SK-N-SH (cell line): ENCODE measurements around the gene RBM19. TPM values are rescaled to one million over a fixed set of nuclear protein-coding genes. Genes with fewer than 3 reads are reported as not detected.

Experiments
- CTCF ChIA-PET: fragments of 300-600, 350-600 bp; formaldehyde crosslinking; extraction: SDS; loops from one replicate; lab custom pipeline; 2021; lab: Yijun Ruan, JAX
- POLR2A ChIA-PET: fragments of 350-600 bp; sonication (Branson Sonifier 250); formaldehyde crosslinking; extraction: SDS; loops from one replicate; lab custom pipeline; 2020; ENCODE audit warnings: antibody characterized with exemption, inconsistent platforms; lab: Yijun Ruan, JAX
- DNase-seq: peaks from one replicate; pipeline ENCODE4 v3.0.0; 2012
- H2AFZ ChIP-seq: fragments of 200-600 bp; sonication (generic); 2 replicates; pipeline ENCODE4 v1.8.1; 2016; ENCODE audit warnings: antibody characterized with exemption, mild to moderate bottlenecking, low read depth
- H3F3A ChIP-seq: fragments of 200-600 bp; sonication (generic); replicated peaks from 2 replicates; pipeline ENCODE3; 2016; ENCODE audit warnings: antibody characterized with exemption, mild to moderate bottlenecking; ENCODE audit not compliant: insufficient read depth
- H3K27ac ChIP-seq, 2 experiments: fragments of 200-500 bp in 1 of 2; fragments of 200-600 bp in 1 of 2; sonication (Bioruptor generic) in 1 of 2; sonication (generic), shearing (Covaris generic) in 1 of 2; 2 replicates each; pipeline versions ENCODE4 v1.5.1 to v1.6.1; 2014 to 2016; ENCODE audit warnings: low read depth in 2 of 2, inconsistent platforms in 1 of 2, low read length in 1 of 2, mild to moderate bottlenecking in 1 of 2, mixed read lengths in 1 of 2
- H3K27me3 ChIP-seq: fragments of 200-600 bp; sonication (generic), shearing (Covaris generic); 2 replicates; pipeline ENCODE4 v1.6.1; 2016; ENCODE audit warnings: mixed run types; ENCODE audit not compliant: insufficient read depth
- H3K36me3 ChIP-seq, 2 experiments: fragments of 200-500 bp in 1 of 2; fragments of 200-600 bp in 1 of 2; sonication (Bioruptor generic) in 1 of 2; sonication (generic) in 1 of 2; replicated peaks in 1 of 2; 2 replicates each; pipeline versions ENCODE3 to v1.5.1; 2014 to 2016; ENCODE audit warnings: low read length in 1 of 2, mild to moderate bottlenecking in 1 of 2; ENCODE audit not compliant: insufficient read depth in 2 of 2, control insufficient read depth in 1 of 2
- H3K4me1 ChIP-seq, 2 experiments: fragments of 200-500 bp in 1 of 2; fragments of 200-600 bp in 1 of 2; sonication (Bioruptor generic) in 1 of 2; sonication (generic), shearing (Covaris generic) in 1 of 2; 2 replicates each; pipeline versions ENCODE4 v1.5.1 to v1.6.1; 2014 to 2016; ENCODE audit warnings: low read depth in 1 of 2, low read length in 1 of 2, mixed run types in 1 of 2; ENCODE audit not compliant: insufficient read depth in 2 of 2, control insufficient read depth in 1 of 2
- H3K4me2 ChIP-seq: fragments of 200-600 bp; sonication (generic), shearing (Covaris generic); 2 replicates; pipeline ENCODE4 v1.6.1; 2017; ENCODE audit warnings: mixed run types
- H3K4me3 ChIP-seq, 2 experiments: fragments of 200-500 bp in 1 of 2; fragments of 200-600 bp in 1 of 2; sonication (Bioruptor generic) in 1 of 2; sonication (generic), shearing (Covaris generic) in 1 of 2; 2 replicates each; pipeline versions ENCODE4 v1.5.1 to v1.8.1; 2014 to 2016; ENCODE audit warnings: low read depth in 2 of 2, inconsistent platforms in 1 of 2, low read length in 1 of 2, mild to moderate bottlenecking in 1 of 2, mixed read lengths in 1 of 2, moderate library complexity in 1 of 2
- H3K79me2 ChIP-seq: fragments of 200-600 bp; sonication (generic); 2 replicates; pipeline ENCODE4 v1.8.1; 2017; ENCODE audit warnings: mild to moderate bottlenecking; ENCODE audit not compliant: insufficient read depth
- H3K9ac ChIP-seq: fragments of 200-600 bp; sonication (generic); 2 replicates; pipeline ENCODE4 v1.6.1; 2017; ENCODE audit warnings: mixed run types
- H3K9me2 ChIP-seq: fragments of 200-600 bp; sonication (generic); 2 replicates; pipeline ENCODE4 v1.6.1; 2017; ENCODE audit warnings: mixed run types
- H3K9me3 ChIP-seq: fragments of 200-600 bp; sonication (generic); 2 replicates; pipeline ENCODE4 v1.6.1; 2017; ENCODE audit warnings: mixed run types, mild to moderate bottlenecking, moderate library complexity
- H4K20me1 ChIP-seq: fragments of 200-600 bp; sonication (generic); 2 replicates; pipeline ENCODE4 v1.6.1; 2017; ENCODE audit warnings: mild to moderate bottlenecking, mixed run types; ENCODE audit not compliant: insufficient read depth
- ELF1 ChIP-seq: IDR thresholded peaks from 2 replicates; pipeline ENCODE4 v1.4.0; 2012
- EP300 ChIP-seq, 2 experiments: IDR thresholded peaks; 2 replicates each; pipeline versions ENCODE4 v1.4.0 to v1.6.1; 2012; ENCODE audit warnings: borderline replicate concordance in 1 of 2, low read depth in 1 of 2, low read length in 1 of 2
- FOSL2 ChIP-seq: IDR thresholded peaks from 2 replicates; pipeline ENCODE4 v1.4.0; 2012; ENCODE audit warnings: low read depth, mild to moderate bottlenecking, moderate library complexity, borderline replicate concordance
- FOXJ3 ChIP-seq: sonication (generic); formaldehyde crosslinking; IDR thresholded peaks from 2 replicates; pipeline ENCODE4 v1.5.1; 2020; ENCODE audit warnings: mild to moderate bottlenecking, missing genetic modification reagents
- GABPA ChIP-seq: IDR thresholded peaks from 2 replicates; pipeline ENCODE4 v1.4.0; 2012; ENCODE audit warnings: low read depth, mild to moderate bottlenecking
- GATA2 ChIP-seq: sonication (generic); formaldehyde crosslinking; IDR thresholded peaks from 2 replicates; pipeline ENCODE4 v1.5.0; 2020; ENCODE audit warnings: mild to moderate bottlenecking, missing genetic modification reagents
- JUND ChIP-seq: IDR thresholded peaks from 2 replicates; pipeline ENCODE4 v1.4.0; 2012
- MEF2A ChIP-seq: IDR thresholded peaks from 2 replicates; pipeline ENCODE4 v1.4.0; 2012; ENCODE audit warnings: low read depth, borderline replicate concordance
- MXI1 ChIP-seq: IDR thresholded peaks from 2 replicates; pipeline ENCODE4 v1.6.1; 2012; ENCODE audit warnings: mild to moderate bottlenecking, low read depth, low read length, improper control_type of control experiment
- NFIC ChIP-seq: IDR thresholded peaks from 2 replicates; pipeline ENCODE4 v1.4.0; 2012; ENCODE audit warnings: borderline replicate concordance
- NRF1 ChIP-seq: IDR thresholded peaks from 2 replicates; pipeline ENCODE4 v1.6.1; 2012; ENCODE audit warnings: low read depth, mild to moderate bottlenecking, low read length
- POLR2AphosphoS5 ChIP-seq: IDR thresholded peaks from 2 replicates; pipeline ENCODE4 v1.6.1; 2012; ENCODE audit warnings: low read depth, low read length
- RAD21 ChIP-seq: IDR thresholded peaks from 2 replicates; pipeline ENCODE4 v1.6.1; 2012; ENCODE audit warnings: mild to moderate bottlenecking, low read length
- RCOR1 ChIP-seq: fragments of 150-350 bp; IDR thresholded peaks from 2 replicates; pipeline ENCODE4 v1.6.1; 2017; ENCODE audit warnings: antibody characterized with exemption, low read length
- RXRA ChIP-seq: IDR thresholded peaks from 2 replicates; pipeline ENCODE4 v1.4.0; 2012; ENCODE audit warnings: low read depth, mild to moderate bottlenecking, borderline replicate concordance
- SIN3A ChIP-seq: IDR thresholded peaks from 2 replicates; pipeline ENCODE4 v1.6.1; 2012; ENCODE audit warnings: low read depth, mild to moderate bottlenecking, low read length, moderate library complexity, borderline replicate concordance
- TAF1 ChIP-seq: IDR thresholded peaks from 2 replicates; pipeline ENCODE4 v1.6.1; 2012; ENCODE audit warnings: low read depth, mild to moderate bottlenecking, low read length, moderate library complexity, borderline replicate concordance
- TCF12 ChIP-seq: IDR thresholded peaks from 2 replicates; pipeline ENCODE4 v1.4.0; 2012
- WGBS: methylation state at CpG from one replicate; pipeline ENCODE4 v1.1.6; 2017; ENCODE audit warnings: low lambda C conversion rate; 5-methylcytosine and 5-hydroxymethylcytosine counted together
- polyA plus RNA-seq, 3 experiments: library from polyadenylated mRNA; depleted of rRNA; stranded (reverse); fragments of >200 nt; gene quantifications; 2 replicates each; pipeline ENCODE4 v1.2.3, GENCODE V29; 2012
- TF ChIP-seq, protein P1 (sequence below): IDR thresholded peaks from 2 replicates; pipeline ENCODE4 v1.4.0; 2012; ENCODE audit warnings: low read depth, borderline replicate concordance
- TF ChIP-seq, protein P2 (sequence below): IDR thresholded peaks from 2 replicates; pipeline ENCODE4 v1.4.0; 2012; ENCODE audit warnings: low read depth, borderline replicate concordance
- TF ChIP-seq, protein P3 (sequence below): IDR thresholded peaks from 2 replicates; pipeline ENCODE4; 2012
- TF ChIP-seq, protein P4 (sequence below): fragments of 150-350 bp; IDR thresholded peaks from 2 replicates; pipeline ENCODE4 v1.6.1; 2016; ENCODE audit warnings: mild to moderate bottlenecking, low read depth, low read length

The RBM19 gene
- polyA plus RNA-seq, 1 of the 3 experiments (the other 2 are of a cell fraction), result 16.6 TPM

DNA sequence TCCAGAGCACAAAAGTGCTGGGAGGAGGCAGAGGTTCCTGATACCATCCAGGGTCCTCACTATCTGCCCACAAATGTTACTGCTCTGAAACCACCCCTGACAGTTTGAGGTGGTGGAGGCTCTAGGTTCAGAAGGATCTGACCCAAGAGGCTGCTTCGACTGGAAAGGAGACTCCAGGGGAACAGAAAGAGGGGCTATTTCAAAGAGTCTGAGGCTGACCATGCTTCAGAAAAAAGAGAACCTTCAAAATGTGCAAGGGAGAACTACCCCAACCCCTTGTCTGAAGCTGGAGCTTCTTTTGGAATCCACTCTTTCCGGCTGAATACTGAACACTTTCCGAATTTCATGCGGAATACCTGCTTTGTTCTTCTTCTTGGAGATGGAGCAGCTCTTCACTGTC lies 41.8 kb downstream of the RBM19 start (continued):
- TF ChIP-seq RXRA (no peak), ELF1 (no peak), NFIC (no peak)

DNA sequence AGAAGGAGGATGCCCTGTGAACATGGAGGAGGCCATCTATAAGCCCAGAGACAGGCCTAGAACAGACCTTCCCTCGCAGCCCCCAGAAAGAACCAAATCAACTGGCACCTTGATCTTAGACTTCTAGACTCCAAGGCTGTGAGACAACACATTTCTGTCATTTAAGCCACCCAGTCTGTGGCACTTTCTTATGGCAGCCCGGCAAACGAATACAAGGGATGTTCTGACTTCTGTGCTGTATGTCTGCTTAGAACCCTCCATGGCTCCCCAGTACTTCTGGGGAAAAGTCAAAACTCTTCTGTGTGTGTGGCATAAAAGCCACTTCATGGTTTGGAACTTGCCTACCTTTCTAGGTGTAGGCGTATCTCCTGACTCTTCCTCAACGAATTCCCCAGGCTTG lies 42.9 kb downstream of the RBM19 start:
- no peaks in the 10 kb centered on the region for H3K79me2 ChIP-seq
- no peak overlapping the region for H3K4me2 ChIP-seq
- H3K4me1 ChIP-seq, result no peaks in the 10 kb centered on the region
- H4K20me1 ChIP-seq, result no peaks in the 10 kb centered on the region
- peaks cover 7 to 51% of the 10 kb centered on the region in 2 experiments for H3K36me3 ChIP-seq
- no peak overlapping the region for H3K9ac ChIP-seq
- ChIA-PET POLR2A (no interaction called here), CTCF (interaction anchor here (0.9 to 1.5 kb wide), 2 partner anchors 10 to 11 kb away, joined by 4 to 6 read pairs; no protein-coding TSS in a partner anchor)
- TF ChIP-seq RCOR1, result no peak
- TF ChIP-seq FOXJ3 (CRISPR knock-in tag), result no peak
- no peak for TF ChIP-seq GATA2 (CRISPR knock-in tag)
- TF ChIP-seq, protein P1, sequence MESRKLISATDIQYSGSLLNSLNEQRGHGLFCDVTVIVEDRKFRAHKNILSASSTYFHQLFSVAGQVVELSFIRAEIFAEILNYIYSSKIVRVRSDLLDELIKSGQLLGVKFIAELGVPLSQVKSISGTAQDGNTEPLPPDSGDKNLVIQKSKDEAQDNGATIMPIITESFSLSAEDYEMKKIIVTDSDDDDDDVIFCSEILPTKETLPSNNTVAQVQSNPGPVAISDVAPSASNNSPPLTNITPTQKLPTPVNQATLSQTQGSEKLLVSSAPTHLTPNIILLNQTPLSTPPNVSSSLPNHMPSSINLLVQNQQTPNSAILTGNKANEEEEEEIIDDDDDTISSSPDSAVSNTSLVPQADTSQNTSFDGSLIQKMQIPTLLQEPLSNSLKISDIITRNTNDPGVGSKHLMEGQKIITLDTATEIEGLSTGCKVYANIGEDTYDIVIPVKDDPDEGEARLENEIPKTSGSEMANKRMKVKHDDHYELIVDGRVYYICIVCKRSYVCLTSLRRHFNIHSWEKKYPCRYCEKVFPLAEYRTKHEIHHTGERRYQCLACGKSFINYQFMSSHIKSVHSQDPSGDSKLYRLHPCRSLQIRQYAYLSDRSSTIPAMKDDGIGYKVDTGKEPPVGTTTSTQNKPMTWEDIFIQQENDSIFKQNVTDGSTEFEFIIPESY, result no peak
- no peak for TF ChIP-seq TAF1
- no peak for TF ChIP-seq NFIC
- TF ChIP-seq, protein P2, sequence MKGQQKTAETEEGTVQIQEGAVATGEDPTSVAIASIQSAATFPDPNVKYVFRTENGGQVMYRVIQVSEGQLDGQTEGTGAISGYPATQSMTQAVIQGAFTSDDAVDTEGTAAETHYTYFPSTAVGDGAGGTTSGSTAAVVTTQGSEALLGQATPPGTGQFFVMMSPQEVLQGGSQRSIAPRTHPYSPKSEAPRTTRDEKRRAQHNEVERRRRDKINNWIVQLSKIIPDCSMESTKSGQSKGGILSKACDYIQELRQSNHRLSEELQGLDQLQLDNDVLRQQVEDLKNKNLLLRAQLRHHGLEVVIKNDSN, result no peak
- TF ChIP-seq POLR2AphosphoS5, result no peak
- TF ChIP-seq RAD21, result no peak
- TF ChIP-seq NRF1, result no peak
- TF ChIP-seq ELF1, result no peak
- no peak for TF ChIP-seq MEF2A
- no peak for TF ChIP-seq EP300 (IDR thresholded peaks at IDR 0.05; ENCODE audit: borderline replicate concordance in 1 of 2, low read depth in 1 of 2, low read length in 1 of 2)
- no peak overlapping the region for H3K27ac ChIP-seq
- no peaks in the 10 kb centered on the region for H3K9me3 ChIP-seq
- no peak overlapping the region for H2AFZ ChIP-seq
- WGBS, result 96% methylated on average over 5 of the region's 5 CpGs
- H3F3A ChIP-seq, result no peaks in the 10 kb centered on the region
- H3K4me3 ChIP-seq, result no peak overlapping the region
- no peaks in the 10 kb centered on the region for H3K27me3 ChIP-seq
- no peaks in the 10 kb centered on the region for H3K9me2 ChIP-seq
- DNase-seq, result no peak

DNA sequence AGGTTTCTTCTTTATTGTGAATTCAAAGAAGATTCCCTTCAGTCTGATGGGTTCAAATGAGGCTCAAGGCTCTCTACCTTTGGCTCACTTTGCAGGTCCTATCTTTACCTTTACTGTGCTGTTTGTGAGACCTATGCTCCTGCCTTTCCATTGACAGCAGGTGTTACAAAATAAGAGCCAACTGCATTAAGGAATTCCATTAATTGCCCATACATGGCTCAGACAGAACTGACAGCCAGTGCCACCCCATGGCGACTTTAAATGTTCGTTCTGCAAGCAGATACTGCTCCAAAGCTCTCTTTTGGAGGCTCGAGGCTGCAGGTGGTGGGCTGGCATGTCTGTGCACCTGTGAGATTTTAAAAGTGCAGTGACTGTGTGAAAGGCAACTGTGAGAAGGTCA lies 44.7 kb downstream of the RBM19 start:
- Histone ChIP-seq H3K36me3 (peaks cover 10 to 49% of the 10 kb centered on the region in 2 experiments), H3F3A (no peaks in the 10 kb centered on the region), H3K9ac (no peak overlapping the region), H3K79me2 (no peaks in the 10 kb centered on the region), H3K4me3 (no peak overlapping the region), H2AFZ (no peak overlapping the region), H4K20me1 (no peaks in the 10 kb centered on the region), H3K9me2 (no peaks in the 10 kb centered on the region), H3K27ac (no peak overlapping the region), H3K27me3 (no peaks in the 10 kb centered on the region), H3K9me3 (no peaks in the 10 kb centered on the region), H3K4me1 (no peaks in the 10 kb centered on the region), H3K4me2 (no peak overlapping the region)
- ChIA-PET POLR2A (no interaction called here), CTCF (interaction anchor here (1.0 to 1.4 kb wide), 2 partner anchors 160 to 501 kb away, joined by 3 read pairs; no protein-coding TSS in a partner anchor)
- 75% methylated on average over 3 of the region's 3 CpGs for WGBS
- DNase-seq, result no peak
- TF ChIP-seq RCOR1 (no peak), GATA2 (CRISPR knock-in tag) (no peak), TCF12 (no peak), JUND (no peak), TAF1 (no peak), FOSL2 (no peak), MEF2A (no peak), MXI1 (no peak), GABPA (no peak), SIN3A (no peak)
- TF ChIP-seq, protein P2, result no peak
- TF ChIP-seq, protein P3, sequence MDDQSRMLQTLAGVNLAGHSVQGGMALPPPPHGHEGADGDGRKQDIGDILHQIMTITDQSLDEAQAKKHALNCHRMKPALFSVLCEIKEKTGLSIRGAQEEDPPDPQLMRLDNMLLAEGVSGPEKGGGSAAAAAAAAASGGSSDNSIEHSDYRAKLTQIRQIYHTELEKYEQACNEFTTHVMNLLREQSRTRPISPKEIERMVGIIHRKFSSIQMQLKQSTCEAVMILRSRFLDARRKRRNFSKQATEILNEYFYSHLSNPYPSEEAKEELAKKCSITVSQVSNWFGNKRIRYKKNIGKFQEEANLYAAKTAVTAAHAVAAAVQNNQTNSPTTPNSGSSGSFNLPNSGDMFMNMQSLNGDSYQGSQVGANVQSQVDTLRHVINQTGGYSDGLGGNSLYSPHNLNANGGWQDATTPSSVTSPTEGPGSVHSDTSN, result no peak
- TF ChIP-seq, protein P4, sequence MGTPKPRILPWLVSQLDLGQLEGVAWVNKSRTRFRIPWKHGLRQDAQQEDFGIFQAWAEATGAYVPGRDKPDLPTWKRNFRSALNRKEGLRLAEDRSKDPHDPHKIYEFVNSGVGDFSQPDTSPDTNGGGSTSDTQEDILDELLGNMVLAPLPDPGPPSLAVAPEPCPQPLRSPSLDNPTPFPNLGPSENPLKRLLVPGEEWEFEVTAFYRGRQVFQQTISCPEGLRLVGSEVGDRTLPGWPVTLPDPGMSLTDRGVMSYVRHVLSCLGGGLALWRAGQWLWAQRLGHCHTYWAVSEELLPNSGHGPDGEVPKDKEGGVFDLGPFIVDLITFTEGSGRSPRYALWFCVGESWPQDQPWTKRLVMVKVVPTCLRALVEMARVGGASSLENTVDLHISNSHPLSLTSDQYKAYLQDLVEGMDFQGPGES, result no peak
